ENCODE results near the gene PHKG2.

PHKG2 gene

DNA sequence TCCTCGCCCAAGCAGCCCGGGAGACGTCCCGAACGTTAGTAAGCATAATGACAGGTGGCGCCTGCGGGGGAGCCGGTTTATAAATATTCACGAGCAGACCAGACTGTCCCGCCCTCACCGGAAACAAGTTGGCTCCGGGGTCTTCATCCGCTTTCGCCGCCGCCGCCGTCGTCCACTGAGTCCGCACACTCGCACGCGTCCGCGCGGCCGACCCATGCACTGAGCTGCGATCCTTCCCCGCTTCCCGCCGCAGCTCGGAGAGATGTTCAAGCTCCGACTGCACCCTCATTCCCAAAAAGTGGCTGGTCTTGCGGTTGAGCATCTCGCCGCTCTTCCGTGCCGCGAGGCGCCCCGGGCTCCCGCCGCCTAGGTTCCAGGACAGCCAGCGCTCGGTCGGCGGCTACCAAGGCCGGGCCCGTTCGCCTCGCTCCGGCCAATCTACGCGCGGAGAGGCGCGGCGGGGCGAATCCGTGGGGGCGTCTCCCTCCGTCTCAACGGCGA lies 13.3 kb downstream of the PHKG2 start:
- Mint-ChIP-seq H3K27me3 (ENCODE audit: low read depth) (no peaks in the 10 kb centered on the region), H3K9me3 (no peaks in the 10 kb centered on the region), H3K4me3 (peak overlapping the region; percentile 88 to 98 (median 97)), H3K36me3 (ENCODE audit: low read depth) (peaks cover 35% of the 10 kb centered on the region), H3K27ac (peak overlapping the region; percentile 17 to 86 (median 77)), H3K4me1 (peaks cover 23% of the 10 kb centered on the region)
- TF ChIP-seq, protein P1, sequence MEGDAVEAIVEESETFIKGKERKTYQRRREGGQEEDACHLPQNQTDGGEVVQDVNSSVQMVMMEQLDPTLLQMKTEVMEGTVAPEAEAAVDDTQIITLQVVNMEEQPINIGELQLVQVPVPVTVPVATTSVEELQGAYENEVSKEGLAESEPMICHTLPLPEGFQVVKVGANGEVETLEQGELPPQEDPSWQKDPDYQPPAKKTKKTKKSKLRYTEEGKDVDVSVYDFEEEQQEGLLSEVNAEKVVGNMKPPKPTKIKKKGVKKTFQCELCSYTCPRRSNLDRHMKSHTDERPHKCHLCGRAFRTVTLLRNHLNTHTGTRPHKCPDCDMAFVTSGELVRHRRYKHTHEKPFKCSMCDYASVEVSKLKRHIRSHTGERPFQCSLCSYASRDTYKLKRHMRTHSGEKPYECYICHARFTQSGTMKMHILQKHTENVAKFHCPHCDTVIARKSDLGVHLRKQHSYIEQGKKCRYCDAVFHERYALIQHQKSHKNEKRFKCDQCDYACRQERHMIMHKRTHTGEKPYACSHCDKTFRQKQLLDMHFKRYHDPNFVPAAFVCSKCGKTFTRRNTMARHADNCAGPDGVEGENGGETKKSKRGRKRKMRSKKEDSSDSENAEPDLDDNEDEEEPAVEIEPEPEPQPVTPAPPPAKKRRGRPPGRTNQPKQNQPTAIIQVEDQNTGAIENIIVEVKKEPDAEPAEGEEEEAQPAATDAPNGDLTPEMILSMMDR (IDR thresholded peaks at IDR 0.05; ENCODE audit: unreplicated experiment in 3 of 3), result no peak

DNA sequence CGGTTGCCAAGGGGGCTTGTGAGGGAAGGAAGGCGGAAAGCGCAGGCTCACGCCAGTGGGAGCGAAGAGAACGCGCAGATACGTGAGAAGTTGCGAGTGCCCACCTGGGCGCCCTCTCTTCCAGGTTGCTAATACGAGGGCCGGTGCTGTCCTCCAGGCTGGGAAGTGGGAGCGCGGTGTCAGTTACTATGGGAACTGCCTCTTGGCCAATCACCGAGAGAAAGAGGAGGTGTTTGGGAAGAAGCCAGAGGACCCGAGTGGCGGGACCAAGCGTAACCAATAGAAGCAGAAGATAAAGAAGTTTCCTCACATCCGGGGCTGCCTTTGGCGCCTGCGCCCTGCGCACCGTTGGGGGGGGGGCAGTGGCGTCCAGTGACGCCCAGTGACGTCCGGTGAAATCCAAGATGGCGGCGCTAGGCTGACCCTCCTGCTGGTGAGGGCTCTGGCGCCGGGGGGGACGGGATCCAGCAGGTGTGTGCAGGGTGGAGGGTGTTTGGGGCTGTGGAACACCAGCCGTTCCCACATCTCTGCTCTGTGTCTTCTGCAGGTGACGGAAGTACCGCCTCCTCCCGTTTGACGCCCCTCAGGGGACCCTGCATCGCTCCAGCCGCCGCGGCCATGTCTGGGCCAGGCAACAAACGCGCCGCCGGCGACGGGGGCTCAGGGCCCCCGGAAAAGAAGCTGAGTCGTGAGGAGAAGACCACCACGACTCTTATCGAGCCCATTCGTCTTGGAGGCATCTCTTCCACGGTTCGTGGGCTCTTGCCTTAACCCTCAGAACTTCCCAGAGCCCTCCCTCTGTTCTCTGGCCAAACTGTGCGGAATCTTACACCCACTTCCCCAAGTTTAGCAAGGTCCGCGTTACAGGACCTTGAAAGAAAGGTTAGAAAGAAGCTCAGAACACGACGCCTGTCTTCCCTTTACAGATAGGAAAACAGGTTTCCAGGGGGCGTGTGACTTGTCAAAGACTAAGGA lies 14.0 kb downstream of the PHKG2 start, which contains the start of the genes CFAP119 and RNF40:
Gene CFAP119, minus strand, starts transcription at position 135 of the 975 bp plus-strand sequence. CDS start 314 bp downstream, outside the sequence.
Gene RNF40, plus strand, starts transcription at position 395 of the 975 bp plus-strand sequence. Its CDS starts 224 bp downstream, at position 619.
- H3K27me3 Mint-ChIP-seq (ENCODE audit: low read depth), result no peaks in the 10 kb centered on the region
- no peaks in the 10 kb centered on the region for H3K9me3 Mint-ChIP-seq
- peaks cover 41% of the 10 kb centered on the region for H3K36me3 Mint-ChIP-seq (ENCODE audit: low read depth)
- TF ChIP-seq, protein P1 (IDR thresholded peaks at IDR 0.05; ENCODE audit: unreplicated experiment in 3 of 3), result no peak
- H3K4me1 Mint-ChIP-seq, result peaks cover 23% of the 10 kb centered on the region
- peak within 1 kb of the TSS; percentile 88 to 98 (median 97) for H3K4me3 Mint-ChIP-seq
- peak within 1 kb of the TSS; percentile 17 to 86 (median 85) for H3K27ac Mint-ChIP-seq

DNA sequence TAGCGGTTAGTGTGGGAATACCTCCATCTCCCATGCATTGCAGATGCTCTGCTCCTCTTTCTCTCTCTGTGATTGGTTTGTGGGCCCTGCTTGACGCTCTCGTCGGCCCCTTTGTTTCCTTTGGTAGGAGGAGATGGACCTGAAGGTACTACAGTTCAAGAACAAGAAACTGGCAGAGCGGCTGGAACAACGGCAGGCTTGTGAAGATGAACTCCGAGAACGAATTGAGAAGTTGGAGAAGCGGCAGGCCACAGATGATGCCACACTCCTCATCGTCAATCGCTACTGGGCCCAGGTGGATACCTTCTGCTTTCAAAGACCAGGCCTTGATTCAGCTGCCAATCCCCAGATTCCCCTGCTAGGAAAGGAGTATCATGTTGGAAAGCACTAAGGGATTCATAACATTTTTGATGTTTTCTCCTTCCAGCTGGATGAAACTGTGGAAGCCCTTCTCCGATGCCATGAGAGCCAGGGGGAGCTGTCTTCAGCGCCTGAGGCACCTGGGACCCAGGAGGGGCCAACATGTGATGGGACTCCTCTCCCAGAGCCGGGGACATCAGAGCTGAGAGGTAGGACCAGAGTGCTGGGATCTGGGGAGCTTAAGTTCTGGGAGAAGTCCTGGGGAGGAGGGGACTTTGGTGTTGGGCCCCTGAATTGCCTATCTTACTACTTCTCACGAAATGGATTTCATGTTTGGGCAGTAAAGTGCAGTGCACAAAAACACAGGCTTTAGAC lies 14.9 kb downstream of the PHKG2 start:
- TF ChIP-seq, protein P1 (IDR thresholded peaks at IDR 0.05; ENCODE audit: unreplicated experiment in 3 of 3), result no peak
- no peaks in the 10 kb centered on the region for H3K27me3 Mint-ChIP-seq (ENCODE audit: low read depth)
- peaks cover 47% of the 10 kb centered on the region for H3K36me3 Mint-ChIP-seq (ENCODE audit: low read depth)
- peak overlapping the region; percentile 17 to 86 (median 85) for H3K27ac Mint-ChIP-seq
- H3K4me1 Mint-ChIP-seq, result peaks cover 23% of the 10 kb centered on the region
- no peaks in the 10 kb centered on the region for H3K9me3 Mint-ChIP-seq
- peak overlapping the region; percentile 88 to 98 (median 97) for H3K4me3 Mint-ChIP-seq

DNA sequence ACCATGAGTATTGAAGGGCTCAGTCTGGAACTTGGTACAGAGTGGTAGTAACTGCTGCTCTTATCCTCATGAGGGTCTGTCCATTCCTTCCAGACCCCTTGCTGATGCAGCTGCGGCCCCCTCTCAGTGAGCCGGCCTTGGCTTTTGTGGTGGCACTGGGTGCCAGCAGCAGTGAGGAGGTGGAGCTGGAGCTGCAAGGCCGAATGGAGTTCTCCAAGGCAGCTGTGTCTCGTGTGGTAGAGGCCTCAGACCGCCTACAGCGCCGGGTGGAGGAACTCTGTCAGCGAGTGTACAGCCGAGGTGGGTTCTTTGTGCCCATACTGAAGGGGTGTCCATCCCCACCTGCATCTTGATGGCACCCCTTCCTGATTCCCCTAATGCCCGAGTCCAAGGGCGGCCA lies 15.9 kb downstream of the PHKG2 start:
- Mint-ChIP-seq H3K4me1 (peaks cover 23% of the 10 kb centered on the region), H3K9me3 (no peaks in the 10 kb centered on the region), H3K36me3 (ENCODE audit: low read depth) (peaks cover 53% of the 10 kb centered on the region), H3K27ac (no peak overlapping the region), H3K27me3 (ENCODE audit: low read depth) (no peaks in the 10 kb centered on the region), H3K4me3 (peak overlapping the region; percentile 88 to 98 (median 97))
- TF ChIP-seq, protein P1 (IDR thresholded peaks at IDR 0.05; ENCODE audit: unreplicated experiment in 3 of 3), result no peak

DNA sequence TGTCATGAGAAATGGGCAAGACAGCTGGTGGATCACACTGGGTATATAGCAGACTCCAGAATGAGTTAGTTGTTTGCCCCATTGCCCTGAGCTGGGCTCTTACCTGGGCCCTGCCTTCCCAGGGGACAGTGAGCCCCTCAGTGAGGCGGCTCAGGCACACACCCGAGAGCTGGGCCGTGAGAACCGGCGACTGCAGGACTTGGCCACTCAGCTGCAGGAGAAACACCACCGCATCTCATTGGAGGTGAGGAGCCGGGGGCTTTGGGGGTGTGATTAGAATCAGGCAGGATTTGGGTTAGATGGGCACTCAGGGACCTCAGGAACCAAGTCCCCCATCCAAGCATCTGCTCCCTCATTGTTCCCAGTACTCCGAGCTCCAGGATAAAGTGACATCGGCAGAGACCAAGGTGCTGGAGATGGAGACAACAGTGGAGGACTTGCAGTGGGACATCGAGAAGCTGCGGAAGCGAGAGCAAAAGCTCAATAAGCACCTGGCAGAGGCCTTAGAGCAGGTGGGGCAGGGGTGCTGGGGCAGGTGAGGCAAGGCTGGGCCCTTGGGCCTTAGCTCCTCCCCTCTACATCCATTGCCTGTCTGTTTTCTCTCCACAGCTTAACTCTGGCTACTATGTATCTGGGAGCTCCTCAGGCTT lies 16.7 kb downstream of the PHKG2 start:
- TF ChIP-seq, protein P1 (IDR thresholded peaks at IDR 0.05; ENCODE audit: unreplicated experiment in 3 of 3), result no peak
- Mint-ChIP-seq H3K27ac (no peak overlapping the region), H3K4me1 (peaks cover 23% of the 10 kb centered on the region), H3K4me3 (peak overlapping the region; percentile 30 to 55 (median 38)), H3K9me3 (no peaks in the 10 kb centered on the region), H3K36me3 (ENCODE audit: low read depth) (peaks cover 58% of the 10 kb centered on the region), H3K27me3 (ENCODE audit: low read depth) (no peaks in the 10 kb centered on the region)

All from nephron (organoid).